Neutrophil (primary cell): Measurements from ENCODE around the gene LCE1F.

Experiments
- H3K27ac ChIP-seq: fragments of 200-600 bp; sonication (generic); 2 replicates; pipeline ENCODE4 v1.5.1; 2016; ENCODE audit warnings: mild to moderate bottlenecking, moderate library complexity
- H3K27me3 ChIP-seq: fragments of 200-600 bp; sonication (generic); 2 replicates; pipeline ENCODE4 v1.6.0; 2016; ENCODE audit warnings: mild to moderate bottlenecking
- H3K36me3 ChIP-seq: fragments of 200-600 bp; sonication (generic); 2 replicates; pipeline ENCODE4 v1.5.1; 2017
- H3K4me1 ChIP-seq, 2 experiments: fragments of 200-600 bp in 1 of 2; sonication (generic) in 1 of 2; 1 replicate in 1 of 2; 2 replicates in 1 of 2; pipeline versions ENCODE4 v1.5.1 to v1.6.1; 2013 to 2016; ENCODE audit warnings: low read depth in 1 of 2, low read length in 1 of 2, mild to moderate bottlenecking in 1 of 2, moderate library complexity in 1 of 2; ENCODE audit not compliant: control insufficient read depth in 1 of 2, insufficient read depth in 1 of 2
- H3K4me3 ChIP-seq, 2 experiments: fragments of 200-600 bp in 1 of 2; sonication (generic) in 1 of 2; 1 replicate in 1 of 2; 2 replicates in 1 of 2; pipeline ENCODE4 v1.5.1; 2013 to 2016; ENCODE audit warnings: low read depth in 1 of 2, low read length in 1 of 2, mild to moderate bottlenecking in 1 of 2, moderate library complexity in 1 of 2
- H3K9me3 ChIP-seq: fragments of 200-600 bp; sonication (generic); 2 replicates; pipeline ENCODE4 v1.5.1; 2016
- TF ChIP-seq, protein P1 (sequence below): fragments of 200-600 bp; sonication (generic); IDR thresholded peaks from 2 replicates; pipeline ENCODE4 v1.5.1; 2016; ENCODE audit warnings: antibody characterized with exemption

LCE1F gene, protein sequence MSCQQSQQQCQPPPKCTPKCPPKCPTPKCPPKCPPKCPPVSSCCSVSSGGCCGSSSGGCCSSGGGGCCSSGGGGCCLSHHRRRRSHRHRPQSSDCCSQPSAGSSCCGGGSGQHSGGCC

DNA sequence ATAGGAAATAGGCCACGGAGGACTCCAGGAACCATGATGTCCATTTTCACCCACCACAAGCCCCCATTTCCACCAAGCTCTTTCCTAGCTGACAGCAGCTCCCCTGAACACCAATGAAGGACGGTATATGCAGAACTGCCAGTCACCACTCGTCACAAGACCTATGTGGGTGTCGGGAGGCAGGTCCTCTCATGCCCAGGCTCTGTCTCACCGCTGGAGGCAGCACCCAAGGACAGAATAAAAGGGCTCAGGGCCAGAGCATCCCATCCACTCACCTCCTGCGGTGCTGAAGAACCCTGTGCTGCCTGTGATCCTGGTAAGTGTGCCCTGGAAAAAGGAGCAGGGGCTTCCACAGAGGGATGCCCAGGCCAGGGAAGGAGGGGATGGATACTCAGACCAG, at the start of gene LCE1F:
TSS of gene LCE1F (plus strand) at position 266 of the 400 bp plus-strand sequence. CDS start 1,232 bp downstream, outside the sequence.
- H3K9me3 ChIP-seq = no peaks in the 10 kb centered on the region
- H3K36me3 ChIP-seq = no peaks in the 10 kb centered on the region
- no peaks in the 10 kb centered on the region for H3K4me1 ChIP-seq
- no peaks in the 10 kb centered on the region for H3K27me3 ChIP-seq
- H3K4me3 ChIP-seq = no peak within 1 kb of the TSS
- H3K27ac ChIP-seq = no peak within 1 kb of the TSS
- TF ChIP-seq, protein P1, sequence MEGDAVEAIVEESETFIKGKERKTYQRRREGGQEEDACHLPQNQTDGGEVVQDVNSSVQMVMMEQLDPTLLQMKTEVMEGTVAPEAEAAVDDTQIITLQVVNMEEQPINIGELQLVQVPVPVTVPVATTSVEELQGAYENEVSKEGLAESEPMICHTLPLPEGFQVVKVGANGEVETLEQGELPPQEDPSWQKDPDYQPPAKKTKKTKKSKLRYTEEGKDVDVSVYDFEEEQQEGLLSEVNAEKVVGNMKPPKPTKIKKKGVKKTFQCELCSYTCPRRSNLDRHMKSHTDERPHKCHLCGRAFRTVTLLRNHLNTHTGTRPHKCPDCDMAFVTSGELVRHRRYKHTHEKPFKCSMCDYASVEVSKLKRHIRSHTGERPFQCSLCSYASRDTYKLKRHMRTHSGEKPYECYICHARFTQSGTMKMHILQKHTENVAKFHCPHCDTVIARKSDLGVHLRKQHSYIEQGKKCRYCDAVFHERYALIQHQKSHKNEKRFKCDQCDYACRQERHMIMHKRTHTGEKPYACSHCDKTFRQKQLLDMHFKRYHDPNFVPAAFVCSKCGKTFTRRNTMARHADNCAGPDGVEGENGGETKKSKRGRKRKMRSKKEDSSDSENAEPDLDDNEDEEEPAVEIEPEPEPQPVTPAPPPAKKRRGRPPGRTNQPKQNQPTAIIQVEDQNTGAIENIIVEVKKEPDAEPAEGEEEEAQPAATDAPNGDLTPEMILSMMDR = no peak

DNA sequence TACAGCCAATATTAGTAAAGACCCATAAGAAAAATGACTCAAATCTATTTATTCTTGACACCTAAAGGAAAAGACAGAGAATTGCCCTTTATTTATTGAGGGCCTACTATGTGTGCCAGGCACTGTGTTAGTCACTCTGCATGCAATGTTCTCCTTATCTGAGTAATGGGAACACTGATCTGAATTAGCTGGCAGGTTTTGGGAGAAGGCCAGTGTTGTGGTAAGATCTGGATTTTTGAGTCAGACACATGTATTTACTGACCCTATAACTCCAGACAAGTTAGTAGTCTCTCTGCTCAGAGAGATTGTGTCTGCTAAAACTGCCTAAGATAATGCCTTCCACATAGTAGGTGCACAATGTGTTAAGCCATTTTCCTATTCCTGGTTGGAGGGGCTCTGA, 49.7 kb upstream of the LCE1F start:
- Histone ChIP-seq H3K27ac (no peak overlapping the region), H3K9me3 (no peaks in the 10 kb centered on the region), H3K4me1 (no peaks in the 10 kb centered on the region), H3K27me3 (peaks cover 19% of the 10 kb centered on the region), H3K36me3 (no peaks in the 10 kb centered on the region), H3K4me3 (no peak overlapping the region)
- TF ChIP-seq, protein P1 = no peak

DNA sequence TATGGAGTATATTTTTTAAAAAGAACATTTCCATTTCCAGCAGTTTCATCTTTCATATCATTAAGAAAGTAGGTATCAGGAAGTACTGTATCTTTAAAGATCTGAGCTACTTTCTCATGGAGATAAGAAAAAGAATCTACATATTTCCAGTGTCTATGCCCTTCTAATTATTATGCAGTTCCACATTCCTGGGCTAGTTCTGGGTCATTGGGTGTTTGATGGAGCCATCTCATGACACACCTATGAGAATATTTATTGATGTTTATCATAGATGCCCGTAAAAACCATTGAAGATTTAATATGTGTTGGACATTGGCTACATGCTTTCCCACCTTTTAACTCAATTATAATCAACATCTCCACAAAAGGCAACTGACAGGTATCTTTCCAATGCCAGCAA, 46.0 kb upstream of the LCE1F start:
- Histone ChIP-seq H3K4me1 (no peaks in the 10 kb centered on the region), H3K4me3 (no peak overlapping the region), H3K27me3 (peaks cover 14% of the 10 kb centered on the region), H3K36me3 (no peaks in the 10 kb centered on the region), H3K9me3 (no peaks in the 10 kb centered on the region), H3K27ac (no peak overlapping the region)
- TF ChIP-seq, protein P1 = no peak

DNA sequence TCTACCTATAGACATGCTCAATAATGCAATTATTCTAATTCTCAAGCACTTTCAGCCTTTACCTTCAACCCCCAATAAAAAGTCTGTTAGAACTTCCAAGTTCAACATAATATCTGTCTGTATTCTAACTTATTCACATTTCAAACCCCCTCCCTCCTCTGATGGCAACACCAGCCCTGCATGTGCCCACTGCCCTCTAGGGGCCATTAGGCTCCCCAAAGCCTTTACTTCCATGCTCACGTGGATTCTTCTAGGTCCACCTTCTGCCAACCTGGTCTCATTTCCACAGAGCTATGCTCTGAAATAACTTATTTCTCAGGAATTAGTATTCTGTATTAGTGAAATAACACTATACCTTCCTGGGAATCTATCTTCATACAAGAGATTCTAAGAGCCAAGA, 39.3 kb upstream of the LCE1F start:
- Histone ChIP-seq H3K27ac (no peak overlapping the region), H3K9me3 (no peaks in the 10 kb centered on the region), H3K4me1 (no peaks in the 10 kb centered on the region), H3K36me3 (no peaks in the 10 kb centered on the region), H3K27me3 (peaks cover 20% of the 10 kb centered on the region), H3K4me3 (no peak overlapping the region)
- TF ChIP-seq, protein P1 = no peak

DNA sequence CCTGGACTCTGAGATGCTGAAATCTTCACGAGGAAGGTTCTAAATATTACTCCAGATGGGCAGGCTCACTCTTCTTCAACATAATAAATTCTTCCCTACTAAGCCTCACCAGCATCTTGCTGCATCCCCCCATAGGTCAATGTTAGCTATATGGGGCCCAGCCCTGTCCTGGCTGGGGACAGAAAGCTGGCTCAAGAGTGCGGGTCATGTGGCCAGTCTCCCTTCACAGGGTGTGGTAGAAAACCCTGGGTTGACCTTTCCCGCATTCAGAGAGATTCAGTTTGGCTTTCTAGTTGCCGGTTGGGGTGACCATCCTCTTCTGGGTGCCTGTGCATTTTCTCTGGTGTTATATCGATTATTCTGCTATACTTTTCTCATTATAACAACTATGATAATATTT, 36.9 kb upstream of the LCE1F start:
- peaks cover 30% of the 10 kb centered on the region for H3K27me3 ChIP-seq
- no peak overlapping the region for H3K27ac ChIP-seq
- H3K36me3 ChIP-seq = no peaks in the 10 kb centered on the region
- TF ChIP-seq, protein P1 = no peak
- H3K4me3 ChIP-seq = no peak overlapping the region
- no peaks in the 10 kb centered on the region for H3K9me3 ChIP-seq
- no peaks in the 10 kb centered on the region for H3K4me1 ChIP-seq

DNA sequence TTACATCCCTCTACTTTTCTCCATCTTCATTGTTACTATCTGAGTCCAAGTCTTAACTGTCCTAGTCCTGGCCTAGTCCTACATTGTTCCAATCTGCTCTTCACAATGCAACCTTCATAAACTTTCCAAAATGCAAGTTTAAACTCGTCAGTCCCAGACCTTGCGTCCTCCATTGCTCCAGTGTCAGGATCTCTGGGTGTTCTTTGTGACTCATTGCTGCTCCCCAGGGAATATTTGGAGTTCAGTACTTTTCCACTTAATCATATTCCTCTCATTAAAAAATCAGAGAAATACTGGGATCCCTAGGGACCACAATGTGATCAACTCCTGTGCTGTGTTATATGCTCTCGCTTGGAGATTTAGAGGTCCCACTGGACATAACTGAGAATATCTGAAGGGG, 35.1 kb upstream of the LCE1F start:
- Histone ChIP-seq H3K36me3 (no peaks in the 10 kb centered on the region), H3K27me3 (peaks cover 38% of the 10 kb centered on the region), H3K4me3 (no peak overlapping the region), H3K27ac (no peak overlapping the region), H3K4me1 (no peaks in the 10 kb centered on the region), H3K9me3 (no peaks in the 10 kb centered on the region)
- TF ChIP-seq, protein P1 = no peak
